Measurements from ENCODE around the gene RHBDD3.

The RHBDD3 gene

GRCh38 chr22:29267858-29268510 lies at the start of gene RHBDD3, which contains the start of gene EWSR1:
Gene RHBDD3, minus strand, starts transcription at chr22:29267981. Its CDS starts 2,355 bp downstream, at chr22:29265626.
Gene EWSR1, plus strand, starts transcription at chr22:29268268. Its CDS starts 69 bp downstream, at chr22:29268337.
- no peak for TF ChIP-seq CTCF (IDR thresholded peaks at IDR 0.05; ENCODE audit: low read depth, low read length)
- peak within 1 kb of the TSS; percentile 84 to 88 for H3K4me3 ChIP-seq (replicated peaks in 1 of 2; ENCODE audit: low read depth in 2 of 2, low read length in 2 of 2)
- DNase-seq (ENCODE audit: low read depth in 2 of 2): peak; percentile 99

GRCh38 chr22:29316141-29316828 lies 48.5 kb upstream of the RHBDD3 start:
- TF ChIP-seq CTCF (IDR thresholded peaks at IDR 0.05; ENCODE audit: low read depth, low read length): no peak
- no peak overlapping the region for H3K4me3 ChIP-seq (replicated peaks in 1 of 2; ENCODE audit: low read depth in 2 of 2, low read length in 2 of 2)
- no peak for DNase-seq (ENCODE audit: low read depth in 2 of 2)

GRCh38 chr22:29315286-29316140 lies 47.7 kb upstream of the RHBDD3 start, which contains the start of gene RASL10A:
Gene RASL10A, minus strand, starts transcription at chr22:29315697. Its CDS starts 451 bp downstream, at chr22:29315246.
- no peak within 1 kb of the TSS for H3K4me3 ChIP-seq (replicated peaks in 1 of 2; ENCODE audit: low read depth in 2 of 2, low read length in 2 of 2)
- no peak for TF ChIP-seq CTCF (IDR thresholded peaks at IDR 0.05; ENCODE audit: low read depth, low read length)
- DNase-seq (ENCODE audit: low read depth in 2 of 2): no peak

- DNase-seq (ENCODE audit: low read depth in 2 of 2): no peak
- no peak overlapping the region for H3K4me3 ChIP-seq (replicated peaks in 1 of 2; ENCODE audit: low read depth in 2 of 2, low read length in 2 of 2)
- TF ChIP-seq CTCF (IDR thresholded peaks at IDR 0.05; ENCODE audit: low read depth, low read length): no peak
Observed at GRCh38 chr22:29314537-29315285, 46.9 kb upstream of the RHBDD3 start.

GRCh38 chr22:29313576-29314466 lies 46.0 kb upstream of the RHBDD3 start:
- no peak for DNase-seq (ENCODE audit: low read depth in 2 of 2)
- TF ChIP-seq CTCF (IDR thresholded peaks at IDR 0.05; ENCODE audit: low read depth, low read length): no peak
- no peak overlapping the region for H3K4me3 ChIP-seq (replicated peaks in 1 of 2; ENCODE audit: low read depth in 2 of 2, low read length in 2 of 2)
